Cardiac muscle cell (in vitro differentiated cells and primary cell): Measurements from ENCODE around the gene ACOT7. TPM values are rescaled to one million over a fixed set of nuclear protein-coding genes. Genes with fewer than 3 reads are reported as not detected.

Experiments used
- DNase-seq, 2 donors: peaks; one replicate each; pipeline versions ENCODE4 v3.0.0 to v3.0.0-alpha.2; 2010 to 2017; ENCODE audit warnings: low read depth in 1 of 2, low spot score in 1 of 2
- H3K27ac ChIP-seq: fragments of 200-600 bp; sonication (generic); 2 replicates; pipeline ENCODE4 v1.5.1; 2016
- H3K27me3 ChIP-seq: fragments of 200-600 bp; sonication (generic); 2 replicates; pipeline ENCODE4 v1.6.0; 2016; ENCODE audit warnings: control low read depth
- H3K36me3 ChIP-seq: fragments of 200-600 bp; sonication (generic); 2 replicates; pipeline ENCODE4 v1.5.1; 2016; ENCODE audit warnings: control low read depth
- H3K4me1 ChIP-seq: fragments of 200-600 bp; sonication (generic); 2 replicates; pipeline ENCODE4 v1.8.1; 2017; ENCODE audit warnings: low read depth, mild to moderate bottlenecking, mixed run types
- H3K4me3 ChIP-seq: fragments of 200-600 bp; sonication (generic); 2 replicates; pipeline ENCODE4 v1.5.1; 2016; ENCODE audit warnings: mild to moderate bottlenecking
- H3K9me3 ChIP-seq: fragments of 200-600 bp; sonication (generic); 2 replicates; pipeline ENCODE4 v1.5.1; 2017; ENCODE audit warnings: low read depth, mild to moderate bottlenecking, control low read depth
- CTCF ChIP-seq: IDR thresholded peaks from 2 replicates; pipeline ENCODE4 v1.5.1; 2012; ENCODE audit warnings: low read depth, mild to moderate bottlenecking, low read length
- polyA plus RNA-seq: library from polyadenylated mRNA; unstranded; fragments of >200 nt; fragmentation: Nextera tagmentation; extraction: Ambion mirVana; gene quantifications from 2 replicates; pipeline ENCODE4 v1.2.1, GENCODE V29; 2016
- total RNA-seq: library from RNA; depleted of rRNA; stranded (reverse); fragments of >200 nt; gene quantifications from 2 replicates; pipeline ENCODE4 v1.2.3, GENCODE V29; 2016

ACOT7 gene
- total and polyA plus RNA-seq, 2 experiments from 2014 or later, result 11.8 to 51.2 TPM

GRCh38 chr1:6424000-6424565 is 30.5 kb upstream of the ACOT7 start:
- no peak for DNase-seq
- H3K4me1 ChIP-seq, result peaks cover 2% of the 10 kb centered on the region
- no peak overlapping the region for H3K4me3 ChIP-seq
- peaks cover 88% of the 10 kb centered on the region for H3K27me3 ChIP-seq
- no peak overlapping the region for H3K27ac ChIP-seq
- no peak for TF ChIP-seq CTCF
- H3K36me3 ChIP-seq, result no peaks in the 10 kb centered on the region
- H3K9me3 ChIP-seq, result no peaks in the 10 kb centered on the region

GRCh38 chr1:6423321-6423999 is 29.9 kb upstream of the ACOT7 start:
- Histone ChIP-seq H3K36me3 (no peaks in the 10 kb centered on the region), H3K27ac (no peak overlapping the region), H3K4me1 (peaks cover 2% of the 10 kb centered on the region), H3K9me3 (no peaks in the 10 kb centered on the region), H3K4me3 (no peak overlapping the region), H3K27me3 (peaks cover 95% of the 10 kb centered on the region)
- DNase-seq, result peak; percentile 49 to 71
- TF ChIP-seq CTCF, result peak; percentile 83

- Histone ChIP-seq H3K9me3 (no peaks in the 10 kb centered on the region), H3K36me3 (no peaks in the 10 kb centered on the region), H3K4me1 (peaks cover 2% of the 10 kb centered on the region), H3K4me3 (no peak overlapping the region), H3K27me3 (peaks cover 100% of the 10 kb centered on the region), H3K27ac (no peak overlapping the region)
- no peak for DNase-seq
- no peak for TF ChIP-seq CTCF
Measured at GRCh38 chr1:6421266-6421665, 27.7 kb upstream of the ACOT7 start.

GRCh38 chr1:6420454-6421042 is 27.0 kb upstream of the ACOT7 start:
- peaks cover 100% of the 10 kb centered on the region for H3K27me3 ChIP-seq
- H3K4me3 ChIP-seq, result no peak overlapping the region
- no peak overlapping the region for H3K27ac ChIP-seq
- peaks cover 2% of the 10 kb centered on the region for H3K4me1 ChIP-seq
- TF ChIP-seq CTCF, result no peak
- H3K9me3 ChIP-seq, result no peaks in the 10 kb centered on the region
- no peaks in the 10 kb centered on the region for H3K36me3 ChIP-seq
- DNase-seq, result no peak

GRCh38 chr1:6419804-6420453 is 26.4 kb upstream of the ACOT7 start, which contains the start of gene HES2:
HES2 (minus strand) TSS chr1:6419919; CDS start chr1:6419820, 99 bp downstream.
- peak within 1 kb of the TSS; percentile 20 for H3K4me3 ChIP-seq
- TF ChIP-seq CTCF, result no peak

More at GRCh38 chr1:6419804-6420453, 26.4 kb upstream of the ACOT7 start, which contains the start of gene HES2:
- no peaks in the 10 kb centered on the region for H3K9me3 ChIP-seq
- H3K27ac ChIP-seq, result no peak within 1 kb of the TSS
- DNase-seq, result no peak
- peaks cover 100% of the 10 kb centered on the region for H3K27me3 ChIP-seq
- H3K4me1 ChIP-seq, result peaks cover 2% of the 10 kb centered on the region
- H3K36me3 ChIP-seq, result no peaks in the 10 kb centered on the region
